ENCODE results near the gene MMADHC. TPM values are rescaled to one million over a fixed set of nuclear protein-coding genes. Genes with fewer than 3 reads are reported as not detected.
A peak's percentile ranks its signal among the peaks of the same experiment; 100 is the strongest.

The MMADHC gene
- total and polyA plus RNA-seq, 2 experiments from 2014 or later: 138 to 158 TPM

- Histone ChIP-seq H3K79me2 (no peaks in the 10 kb centered on the region), H3K27me3 (no peaks in the 10 kb centered on the region), H3K36me3 (replicated peaks; ENCODE audit: insufficient read depth, low read depth) (no peaks in the 10 kb centered on the region), H3K9me2 (replicated peaks; ENCODE audit: insufficient read depth) (no peaks in the 10 kb centered on the region), H3K4me2 (peak overlapping the region; percentile 52), H3K4me3 (no peak overlapping the region), H3K4me1 (ENCODE audit: insufficient read depth) (peaks cover 5% of the 10 kb centered on the region), H4K20me1 (ENCODE audit: insufficient read depth, poor library complexity, severe bottlenecking) (no peaks in the 10 kb centered on the region), H3K9me3 (ENCODE audit: low read depth) (no peaks in the 10 kb centered on the region), H3K27ac (peak overlapping the region; percentile 35), H2AFZ (peak overlapping the region; percentile 17)
- no peak for TF ChIP-seq EZH2phosphoT487 (IDR thresholded peaks at IDR 0.05; ENCODE audit: low read depth, severe bottlenecking, unreplicated experiment)
- TF ChIP-seq CTCF (IDR thresholded peaks at IDR 0.05; ENCODE audit: poor library complexity): no peak
- WGBS (ENCODE audit: low lambda C conversion rate, missing lambda C conversion rate): 35% methylated on average over 3 of the region's 3 CpGs
- no peak for DNase-seq (ENCODE audit: low spot score)
Observed at GRCh38 chr2:149625271-149625670, 37.7 kb upstream of the MMADHC start.

GRCh38 chr2:149622343-149622742 lies 34.8 kb upstream of the MMADHC start:
- H3K4me2 ChIP-seq: no peak overlapping the region
- WGBS (ENCODE audit: low lambda C conversion rate, missing lambda C conversion rate): 63% methylated on average over 1 of the region's 1 CpG
- no peaks in the 10 kb centered on the region for H3K9me3 ChIP-seq (ENCODE audit: low read depth)
- peaks cover 5% of the 10 kb centered on the region for H3K4me1 ChIP-seq (ENCODE audit: insufficient read depth)
- H3K4me3 ChIP-seq: no peak overlapping the region
- DNase-seq (ENCODE audit: low spot score): no peak
- no peak overlapping the region for H3K27ac ChIP-seq
- no peaks in the 10 kb centered on the region for H3K36me3 ChIP-seq (replicated peaks; ENCODE audit: insufficient read depth, low read depth)
- H3K79me2 ChIP-seq: no peaks in the 10 kb centered on the region
- H3K9me2 ChIP-seq (replicated peaks; ENCODE audit: insufficient read depth): no peaks in the 10 kb centered on the region
- no peak overlapping the region for H2AFZ ChIP-seq
- TF ChIP-seq EZH2 (IDR thresholded peaks at IDR 0.05; ENCODE audit: borderline replicate concordance): no peak
- TF ChIP-seq EZH2phosphoT487 (IDR thresholded peaks at IDR 0.05; ENCODE audit: low read depth, severe bottlenecking, unreplicated experiment): no peak
- no peak for TF ChIP-seq CTCF (IDR thresholded peaks at IDR 0.05; ENCODE audit: poor library complexity)
- H4K20me1 ChIP-seq (ENCODE audit: insufficient read depth, poor library complexity, severe bottlenecking): no peaks in the 10 kb centered on the region
- no peaks in the 10 kb centered on the region for H3K27me3 ChIP-seq

- Histone ChIP-seq H3K79me2 (no peaks in the 10 kb centered on the region), H3K27me3 (no peaks in the 10 kb centered on the region), H3K4me1 (ENCODE audit: insufficient read depth) (peaks cover 7% of the 10 kb centered on the region), H3K9me2 (replicated peaks; ENCODE audit: insufficient read depth) (no peaks in the 10 kb centered on the region), H2AFZ (no peak overlapping the region), H3K27ac (no peak overlapping the region), H3K4me3 (no peak overlapping the region), H3K4me2 (no peak overlapping the region), H3K36me3 (replicated peaks; ENCODE audit: insufficient read depth, low read depth) (no peaks in the 10 kb centered on the region), H4K20me1 (ENCODE audit: insufficient read depth, poor library complexity, severe bottlenecking) (no peaks in the 10 kb centered on the region), H3K9me3 (ENCODE audit: low read depth) (no peaks in the 10 kb centered on the region)
- TF ChIP-seq EZH2phosphoT487 (IDR thresholded peaks at IDR 0.05; ENCODE audit: low read depth, severe bottlenecking, unreplicated experiment): no peak
- no peak for DNase-seq (ENCODE audit: low spot score)
Observed at GRCh38 chr2:149617476-149617875, 29.9 kb upstream of the MMADHC start.

- H3K27ac ChIP-seq: no peak overlapping the region
- no peak for TF ChIP-seq EZH2phosphoT487 (IDR thresholded peaks at IDR 0.05; ENCODE audit: low read depth, severe bottlenecking, unreplicated experiment)
- no peak for TF ChIP-seq EZH2 (IDR thresholded peaks at IDR 0.05; ENCODE audit: borderline replicate concordance)
- DNase-seq (ENCODE audit: low spot score): no peak
- no peaks in the 10 kb centered on the region for H3K79me2 ChIP-seq
- no peak overlapping the region for H3K4me2 ChIP-seq
- no peaks in the 10 kb centered on the region for H3K36me3 ChIP-seq (replicated peaks; ENCODE audit: insufficient read depth, low read depth)
- no peak overlapping the region for H3K4me3 ChIP-seq
- H3K27me3 ChIP-seq: no peaks in the 10 kb centered on the region
- H3K9me2 ChIP-seq (replicated peaks; ENCODE audit: insufficient read depth): no peaks in the 10 kb centered on the region
- peaks cover 13% of the 10 kb centered on the region for H3K4me1 ChIP-seq (ENCODE audit: insufficient read depth)
- 78% methylated on average over 3 of the region's 3 CpGs for WGBS (ENCODE audit: low lambda C conversion rate, missing lambda C conversion rate)
- no peaks in the 10 kb centered on the region for H4K20me1 ChIP-seq (ENCODE audit: insufficient read depth, poor library complexity, severe bottlenecking)
- no peak overlapping the region for H2AFZ ChIP-seq
- no peaks in the 10 kb centered on the region for H3K9me3 ChIP-seq (ENCODE audit: low read depth)
Observed at GRCh38 chr2:149616681-149617456, 29.3 kb upstream of the MMADHC start.

Measured in hepatocyte (in vitro differentiated cells).